Duodenal mucosa (tissue), 2 donors: Measurements from ENCODE around the gene SARNP.

Source experiments
- H3K27ac ChIP-seq: one replicate; pipeline ENCODE4 v1.7.0; 2013; ENCODE audit warnings: low read depth, low read length
- H3K27me3 ChIP-seq, 2 donors: one replicate each; pipeline ENCODE4 v1.7.0; 2013; ENCODE audit warnings: low read length in 2 of 2, control low read depth in 1 of 2; ENCODE audit not compliant: insufficient read depth in 2 of 2, control insufficient read depth in 1 of 2
- H3K36me3 ChIP-seq, 2 donors: one replicate each; pipeline ENCODE4 v1.7.0; 2013; ENCODE audit warnings: low read length in 2 of 2, control low read depth in 1 of 2; ENCODE audit not compliant: insufficient read depth in 2 of 2, control insufficient read depth in 1 of 2
- H3K4me1 ChIP-seq, 2 donors: one replicate each; pipeline ENCODE4 v1.7.0; 2013; ENCODE audit warnings: low read length in 2 of 2, control low read depth in 1 of 2; ENCODE audit not compliant: insufficient read depth in 2 of 2, control insufficient read depth in 1 of 2
- H3K4me3 ChIP-seq, 2 donors: one replicate each; pipeline ENCODE4 v1.7.0; 2013; ENCODE audit warnings: low read length in 2 of 2, low read depth in 1 of 2
- H3K9ac ChIP-seq, 2 donors: one replicate each; pipeline ENCODE4 v1.7.0; 2013; ENCODE audit warnings: low read length in 2 of 2, low read depth in 1 of 2
- H3K9me3 ChIP-seq, 2 donors: one replicate each; pipeline ENCODE4 v1.7.0; 2013; ENCODE audit warnings: low read length in 2 of 2, control low read depth in 1 of 2; ENCODE audit not compliant: control insufficient read depth in 1 of 2

Gene SARNP

GRCh38 chr12:55720071-55720564 is 97.4 kb downstream of the SARNP start, which contains the start of gene RDH5:
RDH5 (plus strand) TSS chr12:55720393; CDS start chr12:55721185, 792 bp downstream.
- Histone ChIP-seq H3K27ac (peak within 1 kb of the TSS; percentile 49), H3K27me3 (no peaks in the 10 kb centered on the region), H3K4me1 (peaks cover 77 to 90% of the 10 kb centered on the region in 2 donors), H3K4me3 (peak within 1 kb of the TSS; percentile 57 to 59), H3K9me3 (no peaks in the 10 kb centered on the region), H3K9ac (peak within 1 kb of the TSS; percentile 46 to 48), H3K36me3 (peaks cover 5 to 25% of the 10 kb centered on the region in 2 donors)

GRCh38 chr12:55719371-55719770 is 98.2 kb downstream of the SARNP start:
- Histone ChIP-seq H3K9me3 (no peaks in the 10 kb centered on the region), H3K4me1 (peaks cover 69 to 85% of the 10 kb centered on the region in 2 donors), H3K4me3 (peak overlapping the region in 1 of 2 donors; percentile 13), H3K36me3 (peaks cover 4 to 18% of the 10 kb centered on the region in 2 donors), H3K27ac (peak overlapping the region; percentile 28), H3K27me3 (no peaks in the 10 kb centered on the region), H3K9ac (peak overlapping the region; percentile 4 to 9)

GRCh38 chr12:55718624-55719275 is 98.8 kb downstream of the SARNP start:
- Histone ChIP-seq H3K27ac (no peak overlapping the region), H3K27me3 (no peaks in the 10 kb centered on the region), H3K36me3 (peaks cover 0 to 11% of the 10 kb centered on the region in 2 donors), H3K9ac (peak overlapping the region; percentile 9 to 21), H3K4me3 (no peak overlapping the region), H3K4me1 (peaks cover 63 to 79% of the 10 kb centered on the region in 2 donors), H3K9me3 (no peaks in the 10 kb centered on the region)

- H3K27ac ChIP-seq, result peak overlapping the region; percentile 24
- H3K27me3 ChIP-seq, result no peaks in the 10 kb centered on the region
- H3K9ac ChIP-seq, result peak overlapping the region in 1 of 2 donors; percentile 21
- H3K4me1 ChIP-seq, result peaks cover 57 to 71% of the 10 kb centered on the region in 2 donors
- H3K36me3 ChIP-seq, result peaks cover 0 to 6% of the 10 kb centered on the region in 2 donors
- H3K9me3 ChIP-seq, result no peaks in the 10 kb centered on the region
- H3K4me3 ChIP-seq, result peak overlapping the region in 1 of 2 donors; percentile 89
These were observed 99.5 kb downstream of the SARNP start for GRCh38 chr12:55718015-55718414.

- H3K27ac ChIP-seq, result peak overlapping the region; percentile 87
- peaks cover 0 to 3% of the 10 kb centered on the region in 2 donors for H3K36me3 ChIP-seq
- H3K27me3 ChIP-seq, result no peaks in the 10 kb centered on the region
- H3K9me3 ChIP-seq, result no peaks in the 10 kb centered on the region
- peak overlapping the region; percentile 89 to 94 for H3K4me3 ChIP-seq
- H3K4me1 ChIP-seq, result peaks cover 56 to 65% of the 10 kb centered on the region in 2 donors
- H3K9ac ChIP-seq, result peak overlapping the region; percentile 86 to 96
These were observed 100.2 kb downstream of the SARNP start for GRCh38 chr12:55717011-55718007.

GRCh38 chr12:55716582-55716957 is 101.0 kb downstream of the SARNP start:
- Histone ChIP-seq H3K27ac (peak overlapping the region; percentile 87), H3K9me3 (no peaks in the 10 kb centered on the region), H3K27me3 (no peaks in the 10 kb centered on the region), H3K36me3 (peaks cover 0 to 3% of the 10 kb centered on the region in 2 donors), H3K4me1 (peaks cover 54 to 61% of the 10 kb centered on the region in 2 donors), H3K9ac (peak overlapping the region; percentile 86 to 96), H3K4me3 (peak overlapping the region; percentile 89 to 94)

GRCh38 chr12:55715833-55716581 is 101.5 kb downstream of the SARNP start, which contains the start of gene BLOC1S1:
BLOC1S1 (plus strand) TSS chr12:55716046; CDS start chr12:55716052, 6 bp downstream.
- Histone ChIP-seq H3K4me1 (peaks cover 48 to 55% of the 10 kb centered on the region in 2 donors), H3K27me3 (no peaks in the 10 kb centered on the region), H3K27ac (peak within 1 kb of the TSS; percentile 87), H3K36me3 (peaks cover 0 to 3% of the 10 kb centered on the region in 2 donors), H3K9me3 (no peaks in the 10 kb centered on the region), H3K4me3 (peak within 1 kb of the TSS; percentile 89 to 94), H3K9ac (peak within 1 kb of the TSS; percentile 86 to 96)

- H3K4me1 ChIP-seq, result peaks cover 41 to 48% of the 10 kb centered on the region in 2 donors
These were observed 102.3 kb downstream of the SARNP start for GRCh38 chr12:55715169-55715764.

GRCh38 chr12:55713721-55714120 is 103.8 kb downstream of the SARNP start:
- no peak overlapping the region for H3K9ac ChIP-seq
- H3K4me1 ChIP-seq, result peaks cover 31 to 38% of the 10 kb centered on the region in 2 donors
- H3K36me3 ChIP-seq, result no peaks in the 10 kb centered on the region
- no peaks in the 10 kb centered on the region for H3K9me3 ChIP-seq
- peaks cover 0 to 8% of the 10 kb centered on the region in 2 donors for H3K27me3 ChIP-seq
- no peak overlapping the region for H3K27ac ChIP-seq
- no peak overlapping the region for H3K4me3 ChIP-seq

More at GRCh38 chr12:55715169-55715764, 102.3 kb downstream of the SARNP start:
- Histone ChIP-seq H3K9me3 (no peaks in the 10 kb centered on the region), H3K27ac (peak overlapping the region; percentile 87), H3K9ac (peak overlapping the region; percentile 86 to 96), H3K36me3 (peaks cover 0 to 3% of the 10 kb centered on the region in 2 donors), H3K4me3 (peak overlapping the region; percentile 89 to 94), H3K27me3 (no peaks in the 10 kb centered on the region)
